K562 (cell line): ENCODE data around the gene SLC20A1. TPM values are rescaled to one million over a fixed set of nuclear protein-coding genes. Genes with fewer than 3 reads are reported as not detected.

Source experiments
- ATAC-seq: fragments of 200-7000 bp; cut with Tn5 transposase; 3 replicates; pipeline ENCODE4 v1.9.1; 2020; ENCODE audit warnings: moderate library complexity
- BruUV-seq: library from RNA; stranded (reverse); fragments of 400-500 nt; replicated peaks from 2 replicates; lab custom pipeline; 2021; lab: Mats Ljungman, UMichigan
- CTCF ChIA-PET: fragments of 300-600 bp; formaldehyde crosslinking; extraction: SDS; loops from one replicate; lab custom pipeline; 2021; ENCODE audit warnings: low intra/inter-chr PET ratio; lab: Yijun Ruan, JAX
- POLR2A ChIA-PET: fragments of 300-600, 350-650 bp; sonication (Branson Sonifier 250); formaldehyde crosslinking; extraction: SDS; loops from one replicate; lab custom pipeline; 2021; ENCODE audit warnings: antibody characterized with exemption, inconsistent platforms; lab: Yijun Ruan, JAX
- DNase-seq, 4 experiments: peaks; one replicate each; pipeline versions ENCODE4 v3.0.0 to v3.0.0-alpha.2; 2011 to 2018; ENCODE audit warnings: low spot score in 3 of 4, mixed read lengths in 3 of 4; ENCODE audit errors: extremely low read depth in 1 of 4
- FAIRE-seq: peaks from 2 replicates; lab custom pipeline; 2011; peaks lifted over from hg19 to GRCh38; lab: Jason Lieb, UNC
- H2AFZ ChIP-seq: 2 replicates; pipeline ENCODE4 v1.6.0; 2011; ENCODE audit warnings: low read depth, low read length, control low read depth, inconsistent platforms
- H3K27ac ChIP-seq: fragments of 200-600 bp; 3 replicates; pipeline ENCODE4 v1.8.0; 2011; ENCODE audit warnings: low read depth, mild to moderate bottlenecking, control low read depth, inconsistent platforms, low read length, moderate library complexity, mixed read lengths; ENCODE audit errors: extremely low read depth
- H3K27me3 ChIP-seq, 2 experiments: fragments of 300-600 bp in 1 of 2; 2 replicates in 1 of 2; 3 replicates in 1 of 2; pipeline versions ENCODE4 v1.6.0 to v1.8.0; 2011; ENCODE audit warnings: inconsistent platforms in 2 of 2, low read length in 2 of 2, mild to moderate bottlenecking in 1 of 2, mixed read lengths in 1 of 2, moderate library complexity in 1 of 2; ENCODE audit not compliant: control insufficient read depth in 2 of 2, insufficient read depth in 2 of 2
- H3K36me3 ChIP-seq: fragments of 300-600 bp; 3 replicates; pipeline ENCODE4 v1.8.0; 2011; ENCODE audit warnings: mild to moderate bottlenecking, low read length, inconsistent platforms; ENCODE audit not compliant: control insufficient read depth, insufficient read depth
- H3K4me1 ChIP-seq, 2 experiments: fragments of 200-600 bp in 1 of 2; replicated peaks in 1 of 2; 2 replicates in 1 of 2; 3 replicates in 1 of 2; pipeline versions ENCODE4 v1.5.1 to v1.8.0; 2011; ENCODE audit warnings: inconsistent platforms in 2 of 2, low read length in 2 of 2, mild to moderate bottlenecking in 1 of 2, mixed read lengths in 1 of 2, moderate library complexity in 1 of 2; ENCODE audit not compliant: control insufficient read depth in 2 of 2, insufficient read depth in 2 of 2
- H3K4me2 ChIP-seq: 2 replicates; pipeline ENCODE4 v1.6.1; 2011; ENCODE audit warnings: low read length, control low read depth, inconsistent platforms, mixed read lengths; ENCODE audit not compliant: insufficient read depth
- H3K4me3 ChIP-seq: fragments of 200-600 bp; sonication (generic), shearing (Covaris generic); 2 replicates; pipeline ENCODE4 v1.5.1; 2016; ENCODE audit warnings: control low read depth, inconsistent platforms
- H3K79me2 ChIP-seq: fragments of 200-600 bp; 3 replicates; pipeline ENCODE4 v1.8.0; 2011; ENCODE audit warnings: low read length, inconsistent platforms; ENCODE audit not compliant: control insufficient read depth, insufficient read depth
- H3K9ac ChIP-seq, 2 experiments: 2 replicates each; pipeline versions ENCODE4 v1.6.0 to v1.6.1; 2011; ENCODE audit warnings: low read depth in 2 of 2, low read length in 2 of 2, control low read depth in 1 of 2, inconsistent platforms in 1 of 2, mild to moderate bottlenecking in 1 of 2, mixed read lengths in 1 of 2; ENCODE audit not compliant: insufficient read depth in 1 of 2
- H3K9me1 ChIP-seq: one replicate; pipeline ENCODE4 v1.6.0; 2011; ENCODE audit warnings: inconsistent platforms, mild to moderate bottlenecking, low read length, moderate library complexity; ENCODE audit not compliant: control insufficient read depth, insufficient read depth
- H3K9me3 ChIP-seq: replicated peaks from 2 replicates; pipeline ENCODE4 v1.5.1; 2011; ENCODE audit warnings: low read depth, low read length, inconsistent platforms; ENCODE audit not compliant: control insufficient read depth, insufficient read depth
- H4K20me1 ChIP-seq: replicated peaks from 2 replicates; pipeline ENCODE4 v1.6.1; 2011; ENCODE audit warnings: low read length, inconsistent platforms, mixed read lengths; ENCODE audit not compliant: control insufficient read depth, insufficient read depth
- BHLHE40 ChIP-seq: IDR thresholded peaks from 2 replicates; pipeline ENCODE4 v1.6.1; 2011; ENCODE audit warnings: low read length, improper control_type of control experiment
- FOXM1 ChIP-seq, 2 experiments: fragments of 450-650 bp in 1 of 2; sonication (generic) in 1 of 2; formaldehyde crosslinking in 1 of 2; IDR thresholded peaks; 2 replicates each; pipeline versions ENCODE4 v1.6.1 to v1.9.0; 2017 to 2022; ENCODE audit warnings: low read depth in 2 of 2, mild to moderate bottlenecking in 2 of 2, missing genetic modification reagents in 1 of 2, moderate library complexity in 1 of 2
- HINFP ChIP-seq: fragments of 450-650 bp; conservative IDR thresholded peaks from 2 replicates; pipeline ENCODE4 v1.6.1; 2016; ENCODE audit warnings: missing genetic modification characterization, low read depth, mild to moderate bottlenecking, control low read depth, missing compliant biosample characterization
- KAT7 ChIP-seq: sonication (generic); formaldehyde crosslinking; IDR thresholded peaks from 2 replicates; pipeline ENCODE4 v1.8.0; 2022; ENCODE audit warnings: missing genetic modification reagents, mild to moderate bottlenecking, borderline replicate concordance
- MYNN ChIP-seq, 2 experiments: sonication (generic); formaldehyde crosslinking in 1 of 2; IDR thresholded peaks; 2 replicates each; pipeline versions ENCODE4 v1.5.0 to v1.6.1; 2016 to 2020; ENCODE audit warnings: antibody characterized with exemption in 1 of 2, missing genetic modification reagents in 1 of 2
- NKRF ChIP-seq: fragments of 450-650 bp; IDR thresholded peaks from 2 replicates; pipeline ENCODE4 v1.6.1; 2016; ENCODE audit warnings: borderline replicate concordance
- RHOXF2B ChIP-seq: fragments of 250-450 bp; sonication (Bioruptor Pico); conservative IDR thresholded peaks from 2 replicates; pipeline ENCODE4 v1.5.1; 2021
- THAP7 ChIP-seq: fragments of 250-450 bp; sonication (Bioruptor Pico); IDR thresholded peaks from 2 replicates; pipeline ENCODE4 v1.5.0; 2021
- THRB ChIP-seq: fragments of 450-650 bp; formaldehyde crosslinking; conservative IDR thresholded peaks from 2 replicates; pipeline ENCODE4 v1.4.0; 2022; ENCODE audit warnings: mild to moderate bottlenecking, missing genetic modification characterization
- YBX1 ChIP-seq: fragments of 450-650 bp; IDR thresholded peaks from 2 replicates; pipeline ENCODE4 v1.7.1; 2016; ENCODE audit warnings: mild to moderate bottlenecking
- ZNF3 ChIP-seq: fragments of 250-450 bp; sonication (Bioruptor Pico); IDR thresholded peaks from 2 replicates; pipeline ENCODE4 v1.5.0; 2021; ENCODE audit warnings: mild to moderate bottlenecking, moderate library complexity
- ZNF449 ChIP-seq: fragments of 250-450 bp; sonication (Bioruptor Pico); IDR thresholded peaks from 2 replicates; pipeline ENCODE4 v1.8.0; 2022; ENCODE audit warnings: moderate library complexity, mild to moderate bottlenecking, inconsistent platforms
- WGBS: fragments of 100-300 bp; shearing (Covaris generic); methylation state at CpG from one replicate; pipeline ENCODE4 v1.1.6; 2016; ENCODE audit warnings: low coverage, mixed read lengths; ENCODE audit not compliant: insufficient coverage; ENCODE audit errors: missing lambda C conversion rate; 5-methylcytosine and 5-hydroxymethylcytosine counted together
- in situ Hi-C: fragments of 300-500 bp; cut with MboI; formaldehyde crosslinking; loops from 4 replicates; pipeline ENCODE4 v1.15.0; 2018; ENCODE audit warnings: inconsistent platforms, mixed read lengths
- intact Hi-C: fragments of 100-400 bp; cut with micrococcal nuclease; formaldehyde crosslinking; loops from 2 replicates; pipeline ENCODE4 v1.14.2; 2022
- polyA plus RNA-seq, 8 experiments: library from polyadenylated mRNA; depleted of rRNA in 4 of 8; stranded (reverse) in 5 of 8; unstranded in 3 of 8; fragments of >200 nt; fragmentation: Nextera tagmentation in 2 of 8; fragmentation: Illumina TruSeq in 1 of 8; extraction: Ambion mirVana in 2 of 8; extraction: Trizol in 1 of 8; gene quantifications; 2 replicates each; pipeline versions ENCODE4 v1.2.1 to v1.2.3, GENCODE V29; 2011 to 2014; ENCODE audit warnings: inconsistent platforms in 1 of 8, missing spikeins in 1 of 8
- total RNA-seq, 7 experiments: library from RNA; depleted of rRNA in 6 of 7; stranded (reverse); fragments of >200 nt in 6 of 7; fragmentation: Illumina TruSeq in 2 of 7; extraction: Trizol in 2 of 7; gene quantifications; 2 replicates each; pipeline versions ENCODE4 v1.2.1 to v1.2.3, GENCODE V29; 2011 to 2021; ENCODE audit warnings: low replicate concordance in 1 of 7

SLC20A1 gene
- total and polyA plus RNA-seq, 9 of the 15 experiments (the other 6 are each of a cell fraction or from before 2014, with no cell fraction given) = 53.8 to 150 (median 74.7) TPM

- no peak for TF ChIP-seq FOXM1 (IDR thresholded peaks at IDR 0.05; ENCODE audit: low read depth)
- no peak for TF ChIP-seq FOXM1 (CRISPR knock-in tag; IDR thresholded peaks at IDR 0.05; ENCODE audit: low read depth)
- TF ChIP-seq THAP7 (CRISPR knock-in tag) = no peak
- no peak for TF ChIP-seq KAT7 (CRISPR knock-in tag)
- no peak for TF ChIP-seq YBX1
- no peak for TF ChIP-seq HINFP (tag)
- no peak for TF ChIP-seq MYNN (IDR thresholded peaks at IDR 0.05)
- TF ChIP-seq MYNN (CRISPR knock-in tag; IDR thresholded peaks at IDR 0.05) = no peak
- TF ChIP-seq ZNF3 (CRISPR knock-in tag) = no peak
Measured at GRCh38 chr2:112633708-112634107, 12.0 kb upstream of the SLC20A1 start (continued).

- ATAC-seq (no peak), DNase-seq (no peak), FAIRE-seq (no peak)
- in situ Hi-C loops = no loop called here
- Histone ChIP-seq H4K20me1 (no peaks in the 10 kb centered on the region), H3K4me2 (no peak overlapping the region), H3K79me2 (no peaks in the 10 kb centered on the region), H3K36me3 (no peaks in the 10 kb centered on the region), H3K9me3 (no peaks in the 10 kb centered on the region), H3K27ac (no peak overlapping the region), H3K9me1 (no peaks in the 10 kb centered on the region), H3K27me3 (no peaks in the 10 kb centered on the region), H2AFZ (peak overlapping the region; percentile 75), H3K9ac (no peak overlapping the region; a peak in 2 of 4 replicates), H3K4me1 (peaks cover 12 to 23% of the 10 kb centered on the region in 2 experiments), H3K4me3 (no peak overlapping the region)
- intact Hi-C loops = no loop called here
- BruUV-seq = no TSS peak
- CTCF ChIA-PET = no interaction called here
- 71% methylated on average over 16 of the region's 16 CpGs for WGBS
- POLR2A ChIA-PET = interaction anchor here (7.5 kb wide), 1 partner anchor 10 kb away, joined by 84 read pairs; the partner anchor contains the start of gene SLC20A1
- TF ChIP-seq THRB (CRISPR knock-in tag) = no peak
- TF ChIP-seq RHOXF2B (CRISPR knock-in tag) = no peak
- TF ChIP-seq BHLHE40 = no peak
- no peak for TF ChIP-seq NKRF
- TF ChIP-seq ZNF449 (CRISPR knock-in tag) = no peak
Measured at GRCh38 chr2:112634153-112634873, 11.4 kb upstream of the SLC20A1 start.
